Cardiac muscle cell (in vitro differentiated cells and primary cell): ENCODE data around the gene TBC1D5. TPM values are rescaled to one million over a fixed set of nuclear protein-coding genes. Genes with fewer than 3 reads are reported as not detected.

ENCODE experiments used
- DNase-seq, 2 donors: peaks; one replicate each; pipeline versions ENCODE4 v3.0.0 to v3.0.0-alpha.2; 2010 to 2017; ENCODE audit warnings: low read depth in 1 of 2, low spot score in 1 of 2
- H3K27ac ChIP-seq: fragments of 200-600 bp; sonication (generic); 2 replicates; pipeline ENCODE4 v1.5.1; 2016
- H3K27me3 ChIP-seq: fragments of 200-600 bp; sonication (generic); 2 replicates; pipeline ENCODE4 v1.6.0; 2016; ENCODE audit warnings: control low read depth
- H3K36me3 ChIP-seq: fragments of 200-600 bp; sonication (generic); 2 replicates; pipeline ENCODE4 v1.5.1; 2016; ENCODE audit warnings: control low read depth
- H3K4me1 ChIP-seq: fragments of 200-600 bp; sonication (generic); 2 replicates; pipeline ENCODE4 v1.8.1; 2017; ENCODE audit warnings: low read depth, mild to moderate bottlenecking, mixed run types
- H3K4me3 ChIP-seq: fragments of 200-600 bp; sonication (generic); 2 replicates; pipeline ENCODE4 v1.5.1; 2016; ENCODE audit warnings: mild to moderate bottlenecking
- H3K9me3 ChIP-seq: fragments of 200-600 bp; sonication (generic); 2 replicates; pipeline ENCODE4 v1.5.1; 2017; ENCODE audit warnings: low read depth, mild to moderate bottlenecking, control low read depth
- polyA plus RNA-seq: library from polyadenylated mRNA; unstranded; fragments of >200 nt; fragmentation: Nextera tagmentation; extraction: Ambion mirVana; gene quantifications from 2 replicates; pipeline ENCODE4 v1.2.1, GENCODE V29; 2016
- total RNA-seq: library from RNA; depleted of rRNA; stranded (reverse); fragments of >200 nt; gene quantifications from 2 replicates; pipeline ENCODE4 v1.2.3, GENCODE V29; 2016
- TF ChIP-seq, protein P1 (sequence below): IDR thresholded peaks from 2 replicates; pipeline ENCODE4 v1.5.1; 2012; ENCODE audit warnings: low read depth, mild to moderate bottlenecking, low read length

TBC1D5 gene
- total and polyA plus RNA-seq, 2 experiments from 2014 or later, result 34.5 to 66.6 TPM

DNA sequence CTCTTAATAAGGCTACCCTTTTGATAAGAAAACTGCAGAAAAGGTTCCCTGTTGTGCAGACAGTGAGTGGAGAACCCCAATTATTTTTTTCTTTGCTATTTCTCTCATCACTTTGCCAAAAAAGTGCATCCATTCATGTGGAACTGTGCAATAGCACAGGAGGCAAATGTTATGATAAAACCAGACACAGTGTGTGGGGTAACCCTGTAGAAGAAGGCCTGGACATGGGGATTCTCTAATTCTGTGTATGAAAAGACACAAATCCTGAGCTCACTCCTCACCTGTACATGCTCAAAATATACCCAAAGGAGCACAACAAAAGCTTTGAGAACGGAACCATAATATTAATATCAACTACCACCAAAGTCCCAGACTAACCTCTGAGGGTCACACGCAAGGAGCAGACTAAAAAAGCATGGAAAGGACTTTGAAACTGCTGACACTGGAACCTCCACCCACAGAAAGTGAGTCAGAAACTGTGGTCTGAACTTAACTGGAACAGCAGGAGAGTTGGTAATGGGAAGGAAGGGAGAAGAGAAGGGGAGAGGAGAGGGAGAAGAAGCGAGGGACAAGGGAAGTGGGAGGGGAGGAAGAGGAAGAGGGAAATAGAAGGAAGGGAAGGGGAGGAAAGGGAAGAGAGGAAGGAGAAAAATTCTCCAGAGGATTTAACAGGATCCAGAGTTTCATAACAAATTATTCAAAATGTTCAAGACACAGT lies 299.9 kb downstream of the TBC1D5 start:
- H3K27ac ChIP-seq, result no peak overlapping the region
- no peak overlapping the region for H3K4me3 ChIP-seq
- DNase-seq, result no peak
- TF ChIP-seq, protein P1, sequence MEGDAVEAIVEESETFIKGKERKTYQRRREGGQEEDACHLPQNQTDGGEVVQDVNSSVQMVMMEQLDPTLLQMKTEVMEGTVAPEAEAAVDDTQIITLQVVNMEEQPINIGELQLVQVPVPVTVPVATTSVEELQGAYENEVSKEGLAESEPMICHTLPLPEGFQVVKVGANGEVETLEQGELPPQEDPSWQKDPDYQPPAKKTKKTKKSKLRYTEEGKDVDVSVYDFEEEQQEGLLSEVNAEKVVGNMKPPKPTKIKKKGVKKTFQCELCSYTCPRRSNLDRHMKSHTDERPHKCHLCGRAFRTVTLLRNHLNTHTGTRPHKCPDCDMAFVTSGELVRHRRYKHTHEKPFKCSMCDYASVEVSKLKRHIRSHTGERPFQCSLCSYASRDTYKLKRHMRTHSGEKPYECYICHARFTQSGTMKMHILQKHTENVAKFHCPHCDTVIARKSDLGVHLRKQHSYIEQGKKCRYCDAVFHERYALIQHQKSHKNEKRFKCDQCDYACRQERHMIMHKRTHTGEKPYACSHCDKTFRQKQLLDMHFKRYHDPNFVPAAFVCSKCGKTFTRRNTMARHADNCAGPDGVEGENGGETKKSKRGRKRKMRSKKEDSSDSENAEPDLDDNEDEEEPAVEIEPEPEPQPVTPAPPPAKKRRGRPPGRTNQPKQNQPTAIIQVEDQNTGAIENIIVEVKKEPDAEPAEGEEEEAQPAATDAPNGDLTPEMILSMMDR, result no peak
- H3K4me1 ChIP-seq, result no peaks in the 10 kb centered on the region
- H3K27me3 ChIP-seq, result no peaks in the 10 kb centered on the region
- H3K36me3 ChIP-seq, result no peaks in the 10 kb centered on the region
- no peaks in the 10 kb centered on the region for H3K9me3 ChIP-seq

DNA sequence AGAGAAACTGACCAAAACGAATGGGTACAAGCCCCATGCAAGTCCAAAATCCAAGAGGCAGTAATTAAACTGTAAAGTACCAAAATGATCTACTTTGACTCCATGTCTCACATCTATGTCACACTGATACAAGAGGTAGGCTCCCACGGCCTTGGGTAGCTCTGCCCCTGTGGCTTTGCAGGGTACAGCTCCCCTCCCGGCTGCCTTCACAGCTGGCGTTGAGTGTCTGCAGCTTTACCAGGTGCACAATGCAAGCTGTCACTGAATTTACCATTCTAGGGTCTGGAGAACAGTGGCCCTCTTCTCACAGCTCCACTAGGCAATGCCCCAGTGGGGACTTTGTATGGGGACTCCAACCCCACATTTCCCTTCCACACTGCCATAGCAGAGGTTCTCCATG lies 308.6 kb downstream of the TBC1D5 start:
- no peaks in the 10 kb centered on the region for H3K4me1 ChIP-seq
- H3K36me3 ChIP-seq, result no peaks in the 10 kb centered on the region
- no peaks in the 10 kb centered on the region for H3K9me3 ChIP-seq
- TF ChIP-seq, protein P1, result no peak
- no peak overlapping the region for H3K4me3 ChIP-seq
- no peak overlapping the region for H3K27ac ChIP-seq
- DNase-seq, result no peak
- H3K27me3 ChIP-seq, result no peaks in the 10 kb centered on the region

DNA sequence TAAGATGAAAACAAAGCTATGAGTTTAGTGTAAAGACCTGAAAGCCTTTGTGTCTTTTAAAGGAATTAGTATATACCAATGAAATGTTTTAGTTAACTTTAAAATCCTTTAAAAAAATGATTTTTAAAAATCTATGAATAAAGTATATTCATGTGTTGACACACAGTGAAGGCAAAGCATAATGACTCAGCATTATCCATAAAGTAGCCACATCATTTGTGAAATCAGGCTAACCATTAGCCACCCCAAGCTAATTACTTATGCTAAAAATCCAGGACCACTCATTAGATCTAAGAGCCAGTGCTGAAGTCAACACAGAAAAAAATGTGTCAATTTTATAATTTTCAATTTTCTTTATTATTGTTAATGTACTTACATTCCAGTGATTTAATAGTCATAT lies 310.2 kb downstream of the TBC1D5 start:
- no peaks in the 10 kb centered on the region for H3K27me3 ChIP-seq
- no peaks in the 10 kb centered on the region for H3K36me3 ChIP-seq
- no peak overlapping the region for H3K4me3 ChIP-seq
- TF ChIP-seq, protein P1, result no peak
- no peaks in the 10 kb centered on the region for H3K9me3 ChIP-seq
- H3K27ac ChIP-seq, result no peak overlapping the region
- no peaks in the 10 kb centered on the region for H3K4me1 ChIP-seq
- peak in 1 of 2 donors; percentile 23 for DNase-seq

DNA sequence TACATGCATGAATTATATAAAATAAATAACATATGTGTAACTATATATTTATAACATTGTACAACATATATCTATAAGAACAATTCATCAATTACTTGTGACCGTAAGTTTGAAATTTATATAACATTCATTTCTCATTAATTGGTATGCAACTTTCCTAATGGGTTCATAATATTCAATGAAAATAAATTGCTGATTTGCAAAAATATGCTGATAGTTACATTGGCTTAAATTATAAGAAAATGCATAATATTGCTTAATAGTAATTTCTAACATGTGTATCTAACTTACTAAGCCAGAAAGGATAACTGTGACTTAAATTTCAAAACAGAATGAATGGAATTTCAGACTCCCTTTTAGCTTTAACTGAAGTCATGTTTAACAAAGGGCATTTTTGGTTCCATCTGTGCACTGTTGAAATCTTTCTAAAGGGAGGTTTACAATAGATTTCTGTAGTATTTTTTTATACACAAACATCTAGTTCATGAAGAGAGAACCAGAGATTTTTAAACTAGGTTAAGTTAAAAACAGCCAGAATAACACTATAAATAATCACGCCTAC lies 310.9 kb downstream of the TBC1D5 start:
- H3K36me3 ChIP-seq, result no peaks in the 10 kb centered on the region
- H3K4me3 ChIP-seq, result no peak overlapping the region
- TF ChIP-seq, protein P1, result no peak
- H3K27ac ChIP-seq, result no peak overlapping the region
- H3K27me3 ChIP-seq, result no peaks in the 10 kb centered on the region
- DNase-seq, result peak in 1 of 2 donors; percentile 21
- H3K9me3 ChIP-seq, result no peaks in the 10 kb centered on the region
- H3K4me1 ChIP-seq, result no peaks in the 10 kb centered on the region

DNA sequence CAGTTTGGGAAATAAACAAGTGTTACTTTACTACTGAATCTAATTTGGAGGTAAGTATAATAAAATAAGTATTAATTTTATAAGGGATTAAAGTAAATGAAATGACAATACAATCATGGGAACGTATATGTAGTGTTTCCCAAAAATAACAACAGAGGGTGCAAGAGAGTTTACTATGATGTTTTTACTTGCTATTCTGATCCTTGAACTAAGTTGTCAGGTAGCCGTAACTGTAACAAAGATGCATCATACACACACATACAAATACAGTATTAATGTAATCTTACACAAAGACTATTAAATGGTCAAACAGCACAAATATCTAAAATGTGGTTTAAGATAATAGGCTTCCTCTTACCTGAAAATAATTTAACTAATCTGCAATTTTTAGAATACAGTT lies 311.4 kb downstream of the TBC1D5 start:
- Histone ChIP-seq H3K27ac (no peak overlapping the region), H3K36me3 (no peaks in the 10 kb centered on the region), H3K9me3 (no peaks in the 10 kb centered on the region), H3K27me3 (no peaks in the 10 kb centered on the region), H3K4me3 (no peak overlapping the region), H3K4me1 (no peaks in the 10 kb centered on the region)
- TF ChIP-seq, protein P1, result peak; percentile 55
- peak; percentile 23 to 61 for DNase-seq
